HL-60/S4 (cell line): ENCODE results near the gene JAG1.
"Not testable (repeated sequence)": the region's sequence is repeated elsewhere in the genome, so short reads cannot be mapped to it uniquely, and the experiment has no call there.

Experiments
- in situ Hi-C: fragments of 300-500 bp; cut with MboI; formaldehyde crosslinking; loops from 2 replicates; pipeline ENCODE4 v1.14.3; 2022; ENCODE audit warnings: low sequenced_read_pairs

Gene JAG1

DNA sequence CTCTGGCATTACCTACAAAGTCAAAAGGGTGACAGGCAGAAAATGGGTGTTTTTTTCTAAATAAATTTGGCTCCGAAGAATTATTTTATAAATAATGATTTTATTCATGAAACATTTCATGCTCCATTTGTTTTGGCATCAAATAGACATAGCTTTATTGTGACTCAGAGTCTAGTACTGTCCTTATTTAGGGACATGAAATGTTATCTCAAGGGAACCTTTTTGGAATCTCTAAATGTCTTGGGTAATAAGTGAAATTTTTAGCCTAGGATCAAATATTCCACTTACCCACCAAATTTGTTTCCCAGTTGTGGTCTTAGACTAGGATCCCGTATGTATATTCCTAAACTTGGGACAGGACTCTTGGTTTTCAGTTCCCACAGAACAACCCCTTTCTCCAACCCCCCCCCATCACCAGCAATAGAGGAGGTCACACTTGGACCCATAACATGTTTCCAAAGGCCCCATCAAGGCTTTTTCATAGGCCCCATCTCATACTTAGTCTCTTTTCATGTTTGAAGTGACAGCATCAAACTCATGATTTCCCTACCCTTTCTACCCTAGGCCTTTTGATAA lies 81.8 kb downstream of the JAG1 start:
- in situ Hi-C loops: no loop called here

- in situ Hi-C loops: no loop called here
Measured at GRCh38 chr20:10590950-10591671, 82.7 kb downstream of the JAG1 start.

DNA sequence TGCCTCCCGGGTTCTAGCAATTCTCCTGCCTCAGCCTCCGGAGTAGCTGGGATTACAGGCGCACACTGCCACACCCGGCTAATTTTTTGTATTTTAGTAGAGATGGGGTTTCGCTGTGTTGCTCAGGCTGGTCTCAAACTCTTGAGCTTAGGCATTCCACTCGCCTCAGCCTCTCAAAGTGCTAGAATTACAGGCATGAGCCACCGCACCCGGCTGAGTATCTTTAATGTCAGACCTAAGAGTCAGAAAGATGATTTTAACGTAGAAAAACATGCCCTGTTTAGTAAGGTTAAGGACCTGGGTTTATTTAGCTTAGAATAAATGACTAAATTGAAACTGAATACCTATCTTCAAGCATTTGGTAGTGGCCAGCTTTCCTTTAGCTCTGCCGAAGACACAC lies 83.4 kb downstream of the JAG1 start:
- in situ Hi-C loops: not testable (repeated sequence)
